GM19351 (cell line): ENCODE measurements around the gene GOLGA6L24.
"Not testable (repeated sequence)": the region's sequence is repeated elsewhere in the genome, so short reads cannot be mapped to it uniquely, and the experiment has no call there.

Source experiments
- ATAC-seq: cut with Tn5 transposase; IDR thresholded peaks from one replicate; pipeline ENCODE4 v1.9.1; 2021; ENCODE audit warnings: mild to moderate bottlenecking, moderate library complexity; ENCODE audit not compliant: unreplicated experiment

Gene GOLGA6L24

GRCh38 chr15:28357984-28358383 is at the start of gene GOLGA6L24:
Gene GOLGA6L24 (minus strand): TSS chr15:28358084. CDS start chr15:28358023, 61 bp downstream.
- not testable (repeated sequence) for ATAC-seq

GRCh38 chr15:28402774-28403435 is 45.0 kb upstream of the GOLGA6L24 start:
- not testable (repeated sequence) for ATAC-seq

- ATAC-seq: not testable (repeated sequence)
Measured at GRCh38 chr15:28396022-28396421, 38.1 kb upstream of the GOLGA6L24 start.

GRCh38 chr15:28380053-28380452 is 22.2 kb upstream of the GOLGA6L24 start:
- not testable (repeated sequence) for ATAC-seq

GRCh38 chr15:28378364-28378763 is 20.5 kb upstream of the GOLGA6L24 start, which contains the start of gene GOLGA8F:
Gene GOLGA8F (plus strand): TSS chr15:28378664. CDS start chr15:28378762, 98 bp downstream.
- not testable (repeated sequence) for ATAC-seq

GRCh38 chr15:28365502-28365901 is 7.6 kb upstream of the GOLGA6L24 start:
- ATAC-seq: not testable (repeated sequence)

GRCh38 chr15:28322129-28322588 is 35.7 kb downstream of the GOLGA6L24 start, which contains the start of gene HERC2:
Gene HERC2 (minus strand): TSS chr15:28322179. CDS start chr15:28321433, 746 bp downstream.
- not testable (repeated sequence) for ATAC-seq

- ATAC-seq: not testable (repeated sequence)
Measured at GRCh38 chr15:28321358-28322078, 36.4 kb downstream of the GOLGA6L24 start.

- ATAC-seq: not testable (repeated sequence)
Measured at GRCh38 chr15:28319725-28320124, 38.2 kb downstream of the GOLGA6L24 start.

- ATAC-seq: not testable (repeated sequence)
Measured at GRCh38 chr15:28318828-28319227, 39.1 kb downstream of the GOLGA6L24 start.

- ATAC-seq: not testable (repeated sequence)
Measured at GRCh38 chr15:28318122-28318521, 39.8 kb downstream of the GOLGA6L24 start.

- ATAC-seq: not testable (repeated sequence)
Measured at GRCh38 chr15:28316958-28317357, 40.9 kb downstream of the GOLGA6L24 start.

GRCh38 chr15:28310454-28310853 is 47.4 kb downstream of the GOLGA6L24 start:
- not testable (repeated sequence) for ATAC-seq

GRCh38 chr15:28308718-28309117 is 49.2 kb downstream of the GOLGA6L24 start:
- ATAC-seq: not testable (repeated sequence)
